Panc1 (cell line): ENCODE measurements around the gene MEGF6. TPM values are rescaled to one million over a fixed set of nuclear protein-coding genes. Genes with fewer than 3 reads are reported as not detected.

ENCODE experiments used
- ATAC-seq: fragments of 200-7000 bp; cut with Tn5 transposase; 2 replicates; pipeline ENCODE4 v1.9.1; 2020; ENCODE audit warnings: mild to moderate bottlenecking, moderate library complexity
- BruUV-seq: library from RNA; stranded (reverse); fragments of 400-500 nt; replicated peaks from 2 replicates; lab custom pipeline; 2021; lab: Mats Ljungman, UMichigan
- CTCF ChIA-PET: fragments of 300-600 bp; sonication (Branson Sonifier 250); formaldehyde crosslinking; loops from one replicate; lab custom pipeline; 2022; ENCODE audit warnings: antibody characterized with exemption; lab: Charles Lee
- POLR2A ChIA-PET: fragments of 300-600 bp; sonication (Branson Sonifier 250); formaldehyde crosslinking; loops from one replicate; lab custom pipeline; 2022; ENCODE audit warnings: antibody characterized with exemption; lab: Charles Lee
- DNase-seq: peaks from one replicate; pipeline ENCODE4 v3.0.0-alpha.2; 2010; ENCODE audit warnings: low read depth, low spot score
- H3K27ac ChIP-seq: 2 replicates; pipeline ENCODE4 v1.5.1; 2011; ENCODE audit warnings: mild to moderate bottlenecking, low read length, inconsistent platforms
- H3K27me3 ChIP-seq: fragments of 200-500 bp; sonication (Bioruptor generic); 2 replicates; pipeline ENCODE4 v1.6.0; 2014; ENCODE audit warnings: low read length, inconsistent platforms; ENCODE audit not compliant: control insufficient read depth, insufficient read depth
- H3K36me3 ChIP-seq: fragments of 200-500 bp; sonication (Bioruptor generic); 2 replicates; pipeline ENCODE4 v1.5.1; 2014; ENCODE audit warnings: inconsistent platforms, mild to moderate bottlenecking, low read length, moderate library complexity; ENCODE audit not compliant: control insufficient read depth, insufficient read depth
- H3K4me1 ChIP-seq: 2 replicates; pipeline ENCODE4 v1.5.1; 2011; ENCODE audit warnings: inconsistent platforms, mild to moderate bottlenecking, low read length, moderate library complexity; ENCODE audit not compliant: control insufficient read depth, insufficient read depth
- H3K4me3 ChIP-seq, 2 experiments: 2 replicates each; pipeline ENCODE4 v1.5.1; 2011 to 2012; ENCODE audit warnings: low read depth in 2 of 2, low read length in 2 of 2, mild to moderate bottlenecking in 2 of 2, inconsistent platforms in 1 of 2, moderate library complexity in 1 of 2
- H3K9me3 ChIP-seq: fragments of 200-500 bp; sonication (Bioruptor generic); 2 replicates; pipeline ENCODE4 v1.5.1; 2014; ENCODE audit warnings: low read depth, mild to moderate bottlenecking, inconsistent platforms, low read length, moderate library complexity; ENCODE audit not compliant: control insufficient read depth, insufficient read depth
- CTCF ChIP-seq: fragments of 450-650 bp; IDR thresholded peaks from 2 replicates; pipeline ENCODE4 v1.5.1; 2017; ENCODE audit warnings: mild to moderate bottlenecking
- POLR2AphosphoS5 ChIP-seq: IDR thresholded peaks from 2 replicates; pipeline ENCODE4 v1.6.1; 2012; ENCODE audit warnings: mild to moderate bottlenecking, low read depth, low read length, moderate library complexity
- REST ChIP-seq, 2 experiments: IDR thresholded peaks; 2 replicates each; pipeline ENCODE4 v1.6.1; 2011 to 2012; ENCODE audit warnings: low read depth in 2 of 2, control low read depth in 1 of 2, low read length in 1 of 2, mild to moderate bottlenecking in 1 of 2, moderate library complexity in 1 of 2; ENCODE audit not compliant: insufficient read depth in 1 of 2
- SIN3A ChIP-seq: IDR thresholded peaks from 2 replicates; pipeline ENCODE4 v1.6.1; 2012; ENCODE audit warnings: low read depth, mild to moderate bottlenecking, low read length, moderate library complexity, borderline replicate concordance; ENCODE audit not compliant: insufficient read depth
- in situ Hi-C: cut with HindIII; loops from 2 replicates; pipeline ENCODE4 v1.10.0; 2016; ENCODE audit warnings: low sequenced_read_pairs, low pct_unique_long_range_greater_than_20kb
- intact Hi-C: fragments of 100-400 bp; cut with micrococcal nuclease; formaldehyde crosslinking; loops from one replicate; pipeline ENCODE4 v1.10.0; 2022; ENCODE audit not compliant: unreplicated experiment
- total RNA-seq: library from RNA; stranded (reverse); gene quantifications from one replicate; pipeline ENCODE4 v1.2.1, GENCODE V29; 2021; ENCODE audit not compliant: unreplicated experiment

MEGF6 gene
- total RNA-seq, 1 experiment from 2014 or later, result 32.6 TPM

GRCh38 chr1:3463408-3463863, 147.9 kb downstream of the MEGF6 start:
- DNase-seq, result no peak
- ChIA-PET CTCF (interaction anchor here (0.7 kb wide), 1 partner anchor 18 kb away, joined by 3 read pairs; no protein-coding TSS in a partner anchor), POLR2A (no interaction called here)
- Histone ChIP-seq H3K36me3 (no peaks in the 10 kb centered on the region), H3K27me3 (no peaks in the 10 kb centered on the region), H3K27ac (no peak overlapping the region), H3K4me1 (0 out of 2 replicates have a peak, but pooled peaks cover 4% of the 10 kb centered on the region), H3K9me3 (no peaks in the 10 kb centered on the region), H3K4me3 (no peak overlapping the region)
- TF ChIP-seq CTCF (no peak), POLR2AphosphoS5 (no peak), REST (IDR thresholded peaks at IDR 0.05; ENCODE audit: insufficient read depth in 1 of 2, low read depth in 2 of 2, low read length in 1 of 2) (no peak), SIN3A (no peak)
- BruUV-seq, result no TSS peak
- no peak for ATAC-seq
- intact Hi-C loops, result no loop called here
- in situ Hi-C loops, result no loop called here

GRCh38 chr1:3463013-3463385, 148.3 kb downstream of the MEGF6 start:
- intact Hi-C loops, result no loop called here
- ATAC-seq (no peak), DNase-seq (no peak)
- ChIA-PET POLR2A (no interaction called here), CTCF (no interaction called here)
- BruUV-seq, result no TSS peak
- in situ Hi-C loops, result no loop called here
- H3K27ac ChIP-seq, result no peak overlapping the region
- TF ChIP-seq REST (IDR thresholded peaks at IDR 0.05; ENCODE audit: insufficient read depth in 1 of 2, low read depth in 2 of 2, low read length in 1 of 2) (no peak), SIN3A (no peak)
- no peaks in the 10 kb centered on the region for H3K9me3 ChIP-seq
- H3K4me3 ChIP-seq, result no peak overlapping the region
- no peaks in the 10 kb centered on the region for H3K27me3 ChIP-seq
- no peaks in the 10 kb centered on the region for H3K36me3 ChIP-seq
- H3K4me1 ChIP-seq, result 0 out of 2 replicates have a peak, but pooled peaks cover 4% of the 10 kb centered on the region
